Keratinocyte (primary cell): ENCODE measurements around the gene TAS1R2. TPM values are rescaled to one million over a fixed set of nuclear protein-coding genes. Genes with fewer than 3 reads are reported as not detected.

ENCODE experiments used
- DNase-seq: peaks from one replicate; pipeline ENCODE4 v3.0.0-alpha.2; 2011; ENCODE audit warnings: low read depth, missing footprints, low spot score
- FAIRE-seq: peaks from 2 replicates; lab custom pipeline; 2011; peaks lifted over from hg19 to GRCh38; lab: Jason Lieb, UNC
- H2AFZ ChIP-seq: 2 replicates; pipeline ENCODE4 v1.6.0; 2012; ENCODE audit warnings: low read length, control low read depth, inconsistent platforms; ENCODE audit not compliant: control insufficient read depth
- H3K27ac ChIP-seq: 2 replicates; pipeline ENCODE4 v1.5.1; 2011; ENCODE audit warnings: low read length; ENCODE audit not compliant: control insufficient read depth, insufficient read depth
- H3K27me3 ChIP-seq: 3 replicates; pipeline ENCODE4 v1.6.0; 2011; ENCODE audit warnings: low read length; ENCODE audit not compliant: control insufficient read depth, insufficient read depth; ENCODE audit errors: extremely low read depth
- H3K36me3 ChIP-seq, 2 experiments: 2 replicates in 1 of 2; 3 replicates in 1 of 2; pipeline ENCODE4 v1.5.1; 2011; ENCODE audit warnings: low read length in 2 of 2, mild to moderate bottlenecking in 1 of 2; ENCODE audit not compliant: control insufficient read depth in 2 of 2, insufficient read depth in 2 of 2; ENCODE audit errors: extremely low read depth in 1 of 2
- H3K4me1 ChIP-seq: 3 replicates; pipeline ENCODE4 v1.5.1; 2011; ENCODE audit warnings: low read length; ENCODE audit not compliant: control insufficient read depth, insufficient read depth; ENCODE audit errors: extremely low read depth
- H3K4me2 ChIP-seq: 3 replicates; pipeline ENCODE4 v1.6.0; 2011; ENCODE audit warnings: low read depth, low read length; ENCODE audit not compliant: control insufficient read depth, insufficient read depth; ENCODE audit errors: extremely low read depth
- H3K4me3 ChIP-seq, 3 experiments: fragments of 200-600 bp in 1 of 3; sonication (generic) in 1 of 3; 2 replicates in 2 of 3; 3 replicates in 1 of 3; pipeline ENCODE4 v1.5.1; 2011 to 2016; ENCODE audit warnings: low read length in 3 of 3, mild to moderate bottlenecking in 3 of 3, control low read depth in 2 of 3, inconsistent platforms in 1 of 3, low read depth in 1 of 3, mixed read lengths in 1 of 3, mixed run types in 1 of 3, moderate library complexity in 1 of 3; ENCODE audit not compliant: control insufficient read depth in 2 of 3, insufficient read depth in 2 of 3; ENCODE audit errors: extremely low read depth in 1 of 3
- H3K79me2 ChIP-seq: 2 replicates; pipeline ENCODE4 v1.6.0; 2012; ENCODE audit warnings: low read length; ENCODE audit not compliant: control insufficient read depth, insufficient read depth
- H3K9ac ChIP-seq: 3 replicates; pipeline ENCODE4 v1.6.0; 2011; ENCODE audit warnings: low read length; ENCODE audit not compliant: control insufficient read depth, insufficient read depth; ENCODE audit errors: extremely low read depth
- H3K9me1 ChIP-seq: 3 replicates; pipeline ENCODE4 v1.6.0; 2011; ENCODE audit warnings: low read length; ENCODE audit not compliant: control insufficient read depth, insufficient read depth; ENCODE audit errors: extremely low read depth
- H3K9me3 ChIP-seq: 2 replicates; pipeline ENCODE4 v1.5.1; 2012; ENCODE audit warnings: low read depth, low read length; ENCODE audit not compliant: control insufficient read depth
- H4K20me1 ChIP-seq: 3 replicates; pipeline ENCODE4 v1.6.0; 2011; ENCODE audit warnings: low read length; ENCODE audit not compliant: control insufficient read depth, insufficient read depth; ENCODE audit errors: extremely low read depth
- CTCF ChIP-seq, 3 experiments: IDR thresholded peaks in 1 of 3; conservative IDR thresholded peaks in 1 of 3; optimal IDR thresholded peaks in 1 of 3; 2 replicates in 2 of 3; 3 replicates in 1 of 3; pipeline versions ENCODE3 to v1.5.1; 2011; ENCODE audit warnings: low read length in 3 of 3, mild to moderate bottlenecking in 3 of 3, moderate library complexity in 2 of 3, control low read depth in 1 of 3, inconsistent platforms in 1 of 3; ENCODE audit not compliant: insufficient read depth in 2 of 3; ENCODE audit errors: extremely low read depth in 1 of 3
- EZH2 ChIP-seq: IDR thresholded peaks from one replicate; pipeline ENCODE4 v1.6.1; 2012; ENCODE audit warnings: inconsistent platforms, mild to moderate bottlenecking, low read length, moderate library complexity
- dilution Hi-C: fragments of 300-500 bp; cut with MboI; formaldehyde crosslinking; loops from one replicate; pipeline ENCODE4 v1.7.0; 2020; ENCODE audit warnings: low sequenced_read_pairs; ENCODE audit not compliant: extremely low pct_ligation_motif_present
- polyA plus RNA-seq, 5 experiments: library from polyadenylated mRNA; depleted of rRNA in 3 of 5; stranded (reverse) in 3 of 5; stranded (forward) in 1 of 5; unstranded in 1 of 5; fragments of >200 nt; gene quantifications; 1 replicate in 1 of 5; 2 replicates in 3 of 5; 3 replicates in 1 of 5; pipeline versions ENCODE4 v1.2.1 to v1.2.3, GENCODE V29; 2011 to 2012; ENCODE audit warnings: missing spikeins in 2 of 5, low read depth in 1 of 5, low replicate concordance in 1 of 5

TAS1R2 gene
- polyA plus RNA-seq, 1 donor (not counting 4 experiments of a cell fraction or from before 2014, with no cell fraction given) = not detected

- H3K9me3 ChIP-seq = no peaks in the 10 kb centered on the region
- no peaks in the 10 kb centered on the region for H3K27me3 ChIP-seq
- DNase-seq (no peak), FAIRE-seq (no peak)
- H3K79me2 ChIP-seq = no peaks in the 10 kb centered on the region
- no peak overlapping the region for H3K4me3 ChIP-seq
- H3K4me1 ChIP-seq = no peaks in the 10 kb centered on the region
- no peak overlapping the region for H3K9ac ChIP-seq
- H3K9me1 ChIP-seq = no peaks in the 10 kb centered on the region
- H2AFZ ChIP-seq = no peak overlapping the region
- dilution Hi-C loops = no loop called here
- no peak for TF ChIP-seq CTCF (optimal IDR thresholded peaks at IDR 0.05 in 1 of 3, IDR thresholded peaks at IDR 0.05 in 1 of 3, conservative IDR thresholded peaks at IDR 0.05 in 1 of 3; ENCODE audit: extremely low read depth in 1 of 3, insufficient read depth in 2 of 3, low read length in 3 of 3)
- TF ChIP-seq EZH2 = no peak
- no peaks in the 10 kb centered on the region for H3K36me3 ChIP-seq
- H3K4me2 ChIP-seq = no peak overlapping the region
- no peaks in the 10 kb centered on the region for H4K20me1 ChIP-seq
- H3K27ac ChIP-seq = no peak overlapping the region
Measured at GRCh38 chr1:18798946-18799345, 60.5 kb downstream of the TAS1R2 start.

- Histone ChIP-seq H3K4me3 (no peak overlapping the region), H3K9me3 (no peaks in the 10 kb centered on the region), H3K36me3 (no peaks in the 10 kb centered on the region), H3K9ac (no peak overlapping the region), H3K9me1 (no peaks in the 10 kb centered on the region), H3K27ac (no peak overlapping the region), H2AFZ (no peak overlapping the region), H3K27me3 (peaks cover 4% of the 10 kb centered on the region), H3K4me1 (no peaks in the 10 kb centered on the region), H3K4me2 (no peak overlapping the region), H4K20me1 (no peaks in the 10 kb centered on the region), H3K79me2 (no peaks in the 10 kb centered on the region)
- FAIRE-seq = no peak
- no peak for DNase-seq
- dilution Hi-C loops = no loop called here
- TF ChIP-seq CTCF (optimal IDR thresholded peaks at IDR 0.05 in 1 of 3, IDR thresholded peaks at IDR 0.05 in 1 of 3, conservative IDR thresholded peaks at IDR 0.05 in 1 of 3; ENCODE audit: extremely low read depth in 1 of 3, insufficient read depth in 2 of 3, low read length in 3 of 3) (no peak), EZH2 (no peak)
Measured at GRCh38 chr1:18798533-18798932, 60.9 kb downstream of the TAS1R2 start.
